Esophagus muscularis mucosa (tissue), 4 donors: ENCODE results near the gene MAF.

ENCODE experiments used
- EP300 ChIP-seq: sonication (generic); formaldehyde crosslinking; IDR thresholded peaks from one replicate; pipeline ENCODE4 v1.6.1; 2017; ENCODE audit warnings: antibody characterized with exemption
- POLR2A ChIP-seq: fragments of 450-650 bp; IDR thresholded peaks from one replicate; pipeline ENCODE4 v1.6.1; 2017; ENCODE audit warnings: antibody characterized with exemption, moderate library complexity, mild to moderate bottlenecking, low read depth
- TF ChIP-seq, protein P1 (sequence below), 3 experiments: fragments of 200-600 bp in 2 of 3; fragments of 450-650 bp in 1 of 3; sonication (generic) in 2 of 3; IDR thresholded peaks; one replicate each; pipeline ENCODE4 v1.5.1; 2017 to 2019; ENCODE audit warnings: antibody characterized with exemption in 3 of 3, mild to moderate bottlenecking in 2 of 3, moderate library complexity in 1 of 3

DNA sequence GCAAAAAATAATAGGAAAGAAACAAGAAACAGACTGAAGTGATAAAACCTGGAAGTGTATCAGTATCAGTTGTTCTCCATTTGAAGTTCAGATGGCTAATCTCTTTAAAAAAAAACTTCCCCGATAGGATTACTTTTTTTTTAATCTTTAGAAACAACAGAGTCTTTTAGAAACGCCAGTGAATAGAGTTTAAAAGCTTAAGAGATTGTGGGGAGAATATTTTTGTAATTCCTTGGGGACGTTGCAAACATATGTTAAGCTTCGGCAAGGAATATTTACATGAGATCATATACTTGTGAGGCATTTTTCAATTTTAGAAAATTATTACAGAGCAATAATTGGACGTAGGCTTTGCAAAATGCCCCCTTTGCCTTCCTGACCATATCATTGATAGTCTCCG lies 13.2 kb downstream of the MAF start:
- TF ChIP-seq, protein P1, sequence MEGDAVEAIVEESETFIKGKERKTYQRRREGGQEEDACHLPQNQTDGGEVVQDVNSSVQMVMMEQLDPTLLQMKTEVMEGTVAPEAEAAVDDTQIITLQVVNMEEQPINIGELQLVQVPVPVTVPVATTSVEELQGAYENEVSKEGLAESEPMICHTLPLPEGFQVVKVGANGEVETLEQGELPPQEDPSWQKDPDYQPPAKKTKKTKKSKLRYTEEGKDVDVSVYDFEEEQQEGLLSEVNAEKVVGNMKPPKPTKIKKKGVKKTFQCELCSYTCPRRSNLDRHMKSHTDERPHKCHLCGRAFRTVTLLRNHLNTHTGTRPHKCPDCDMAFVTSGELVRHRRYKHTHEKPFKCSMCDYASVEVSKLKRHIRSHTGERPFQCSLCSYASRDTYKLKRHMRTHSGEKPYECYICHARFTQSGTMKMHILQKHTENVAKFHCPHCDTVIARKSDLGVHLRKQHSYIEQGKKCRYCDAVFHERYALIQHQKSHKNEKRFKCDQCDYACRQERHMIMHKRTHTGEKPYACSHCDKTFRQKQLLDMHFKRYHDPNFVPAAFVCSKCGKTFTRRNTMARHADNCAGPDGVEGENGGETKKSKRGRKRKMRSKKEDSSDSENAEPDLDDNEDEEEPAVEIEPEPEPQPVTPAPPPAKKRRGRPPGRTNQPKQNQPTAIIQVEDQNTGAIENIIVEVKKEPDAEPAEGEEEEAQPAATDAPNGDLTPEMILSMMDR (IDR thresholded peaks at IDR 0.05), result no peak
- TF ChIP-seq EP300, result no peak
- no peak for TF ChIP-seq POLR2A
